GM12875 (cell line): ENCODE results near the gene PURA.

Source experiments
- H3K4me3 ChIP-seq: one replicate; pipeline ENCODE4 v1.5.1; 2011; ENCODE audit warnings: low read depth, low read length, control low read depth
- TF ChIP-seq, protein P1 (sequence below): IDR thresholded peaks from 2 replicates; pipeline ENCODE4 v1.5.1; 2011; ENCODE audit warnings: low read depth, mild to moderate bottlenecking, control low read depth, inconsistent platforms, low read length, moderate library complexity, borderline replicate concordance; ENCODE audit not compliant: insufficient read depth

PURA gene

DNA sequence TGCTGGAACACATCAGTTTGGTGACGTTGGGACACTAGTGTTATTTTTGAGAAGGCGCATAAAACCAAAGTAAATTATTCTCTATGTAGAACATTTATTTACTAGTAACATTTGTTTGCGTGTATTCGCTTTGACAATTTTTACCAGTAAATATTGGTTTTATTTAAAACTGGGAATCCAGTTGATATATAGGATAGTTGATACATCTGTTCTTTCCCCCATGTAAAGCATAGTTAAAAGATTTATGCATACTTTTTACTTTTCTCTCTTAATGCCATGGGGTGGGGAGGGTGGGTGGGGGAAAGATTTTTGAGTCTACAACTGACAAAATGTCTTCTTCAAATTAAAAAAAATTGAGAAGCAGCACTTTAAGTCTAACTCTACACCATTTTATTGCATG, 11.7 kb downstream of the PURA start, which contains the start of gene IGIP:
Gene IGIP, plus strand, starts transcription at position 301 of the 400 bp plus-strand sequence. CDS start 2,540 bp downstream, outside the sequence.
- TF ChIP-seq, protein P1, sequence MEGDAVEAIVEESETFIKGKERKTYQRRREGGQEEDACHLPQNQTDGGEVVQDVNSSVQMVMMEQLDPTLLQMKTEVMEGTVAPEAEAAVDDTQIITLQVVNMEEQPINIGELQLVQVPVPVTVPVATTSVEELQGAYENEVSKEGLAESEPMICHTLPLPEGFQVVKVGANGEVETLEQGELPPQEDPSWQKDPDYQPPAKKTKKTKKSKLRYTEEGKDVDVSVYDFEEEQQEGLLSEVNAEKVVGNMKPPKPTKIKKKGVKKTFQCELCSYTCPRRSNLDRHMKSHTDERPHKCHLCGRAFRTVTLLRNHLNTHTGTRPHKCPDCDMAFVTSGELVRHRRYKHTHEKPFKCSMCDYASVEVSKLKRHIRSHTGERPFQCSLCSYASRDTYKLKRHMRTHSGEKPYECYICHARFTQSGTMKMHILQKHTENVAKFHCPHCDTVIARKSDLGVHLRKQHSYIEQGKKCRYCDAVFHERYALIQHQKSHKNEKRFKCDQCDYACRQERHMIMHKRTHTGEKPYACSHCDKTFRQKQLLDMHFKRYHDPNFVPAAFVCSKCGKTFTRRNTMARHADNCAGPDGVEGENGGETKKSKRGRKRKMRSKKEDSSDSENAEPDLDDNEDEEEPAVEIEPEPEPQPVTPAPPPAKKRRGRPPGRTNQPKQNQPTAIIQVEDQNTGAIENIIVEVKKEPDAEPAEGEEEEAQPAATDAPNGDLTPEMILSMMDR = no peak

GRCh38 chr5:140126315-140127012, 12.6 kb downstream of the PURA start:
- no peak overlapping the region for H3K4me3 ChIP-seq
- TF ChIP-seq, protein P1 = no peak

More for the DNA sequence above, 11.7 kb downstream of the PURA start, which contains the start of gene IGIP:
- H3K4me3 ChIP-seq = no peak within 1 kb of the TSS

DNA sequence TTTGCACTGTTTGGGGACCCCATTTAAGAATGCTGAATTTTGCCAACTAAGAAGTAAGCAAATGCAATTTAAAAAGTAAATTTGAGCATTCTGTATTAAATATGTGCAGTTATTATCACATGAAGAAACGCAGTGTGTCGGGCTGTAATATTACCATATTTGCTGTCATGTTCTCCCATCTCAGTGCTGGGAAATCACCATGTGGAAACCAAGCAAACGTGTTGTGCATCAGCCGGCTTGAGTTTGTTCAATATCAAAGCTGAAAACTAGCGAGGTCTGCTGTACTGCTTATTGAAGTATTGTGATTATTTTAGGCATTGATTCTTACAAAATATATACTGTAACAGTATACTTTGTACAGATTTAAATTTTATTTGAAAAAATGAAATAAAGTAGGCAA, 14.5 kb downstream of the PURA start:
- TF ChIP-seq, protein P1 = no peak

GRCh38 chr5:140130949-140131733, 17.2 kb downstream of the PURA start:
- H3K4me3 ChIP-seq = no peak overlapping the region
- TF ChIP-seq, protein P1 = no peak

More for the DNA sequence above, 14.5 kb downstream of the PURA start:
- no peak overlapping the region for H3K4me3 ChIP-seq

GRCh38 chr5:140131967-140132409, 18.1 kb downstream of the PURA start:
- TF ChIP-seq, protein P1 = no peak
- H3K4me3 ChIP-seq = no peak overlapping the region

GRCh38 chr5:140133514-140134167, 19.7 kb downstream of the PURA start:
- TF ChIP-seq, protein P1 = no peak
- H3K4me3 ChIP-seq = no peak overlapping the region
